GM19328 (cell line): ENCODE measurements around the gene SH3PXD2A.
"Not testable (repeated sequence)": the region's sequence is repeated elsewhere in the genome, so short reads cannot be mapped to it uniquely, and the experiment has no call there.

ENCODE experiments used
- ATAC-seq: cut with Tn5 transposase; IDR thresholded peaks from one replicate; pipeline ENCODE4 v1.9.1; 2021; ENCODE audit warnings: mild to moderate bottlenecking, moderate library complexity; ENCODE audit not compliant: unreplicated experiment

SH3PXD2A gene

DNA sequence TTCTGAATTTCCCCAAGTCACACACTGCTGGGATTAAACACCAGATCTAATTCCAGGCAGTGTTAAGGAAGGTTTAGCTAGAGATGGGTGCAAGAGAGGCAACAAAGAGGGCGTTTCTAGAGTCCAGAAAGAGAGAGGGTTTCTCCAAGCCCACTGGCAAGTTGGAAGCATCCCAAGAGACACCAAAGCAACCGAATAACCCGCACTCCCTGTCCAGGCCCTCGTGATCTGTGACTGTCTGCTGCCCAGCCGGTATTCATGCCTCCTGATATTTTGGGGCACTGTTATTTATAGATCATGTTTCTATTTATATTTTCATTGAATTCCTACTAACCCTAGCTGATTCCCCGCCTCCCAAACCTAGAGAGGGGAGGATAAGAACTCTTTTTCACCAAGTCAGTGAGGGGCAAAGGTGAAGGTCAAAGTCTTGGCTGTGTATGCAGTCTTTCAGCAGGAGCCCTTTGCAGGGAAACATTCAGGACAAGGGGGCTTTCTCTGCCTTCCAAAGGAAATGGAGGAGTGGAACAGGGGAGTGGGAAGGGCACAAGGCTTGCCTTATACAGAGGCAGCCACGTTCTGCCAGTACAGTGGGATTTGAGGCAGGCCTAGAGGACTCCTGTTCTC is 103.6 kb downstream of the SH3PXD2A start:
- no peak for ATAC-seq

DNA sequence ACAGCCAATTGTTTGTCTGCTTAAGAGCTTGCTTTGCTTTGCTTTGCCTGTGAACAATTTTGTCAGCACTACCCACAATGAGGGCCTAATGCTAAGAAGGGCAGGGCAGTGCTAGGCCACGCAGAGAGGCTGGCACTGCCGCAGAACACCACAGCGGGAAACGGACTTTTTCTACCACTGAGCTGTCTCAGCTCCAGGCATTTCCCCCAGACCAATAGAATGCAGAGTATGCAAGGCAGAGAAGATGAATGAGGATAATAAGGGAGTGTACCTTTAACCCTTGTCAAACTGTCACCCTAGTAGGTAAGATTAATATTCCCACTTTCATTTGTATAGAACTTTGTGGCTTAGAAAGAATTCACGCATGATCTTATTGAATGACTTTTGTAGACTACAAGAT is 104.5 kb downstream of the SH3PXD2A start:
- ATAC-seq, result no peak

DNA sequence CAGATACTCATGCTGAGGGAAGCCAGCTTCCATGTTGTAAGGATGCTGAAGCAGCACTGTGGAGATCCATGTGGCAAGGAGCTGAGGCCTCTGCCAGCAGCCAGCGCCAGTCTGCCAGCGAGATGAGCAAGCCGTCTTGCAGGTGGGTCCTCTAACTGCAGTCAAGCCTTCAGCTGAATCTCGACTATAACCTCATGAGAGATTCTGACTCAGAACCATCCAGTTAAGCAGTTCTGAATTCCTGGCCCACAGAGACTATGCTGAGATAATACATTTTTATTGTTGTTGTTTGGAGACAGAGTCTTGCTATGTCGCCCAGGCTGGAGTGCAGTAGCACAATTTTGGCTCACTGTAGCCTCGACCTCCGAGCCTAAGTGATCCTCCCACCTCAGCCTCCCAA is 105.6 kb downstream of the SH3PXD2A start:
- ATAC-seq, result no peak

DNA sequence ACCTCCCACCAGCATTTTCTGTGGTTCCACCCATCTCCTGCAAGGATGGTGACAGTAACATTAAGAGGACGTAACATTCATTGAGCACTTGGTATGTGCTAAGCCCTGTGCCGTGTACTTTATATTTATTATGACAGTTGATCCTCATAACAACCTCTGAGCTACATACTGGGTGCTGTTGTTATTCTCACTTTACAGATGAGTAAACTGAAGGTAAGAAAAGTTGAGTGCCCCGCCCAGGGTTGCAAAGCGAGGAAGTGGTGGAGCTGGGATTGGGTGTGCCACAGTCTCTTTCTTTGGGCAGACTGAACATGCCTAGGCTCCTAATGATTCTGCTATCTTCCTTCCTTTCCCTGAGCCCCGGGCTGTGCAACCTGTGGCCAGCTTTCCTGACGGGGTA is 107.4 kb downstream of the SH3PXD2A start:
- no peak for ATAC-seq

GRCh38 chr10:103747193-103747865 is 108.0 kb downstream of the SH3PXD2A start:
- ATAC-seq, result no peak

DNA sequence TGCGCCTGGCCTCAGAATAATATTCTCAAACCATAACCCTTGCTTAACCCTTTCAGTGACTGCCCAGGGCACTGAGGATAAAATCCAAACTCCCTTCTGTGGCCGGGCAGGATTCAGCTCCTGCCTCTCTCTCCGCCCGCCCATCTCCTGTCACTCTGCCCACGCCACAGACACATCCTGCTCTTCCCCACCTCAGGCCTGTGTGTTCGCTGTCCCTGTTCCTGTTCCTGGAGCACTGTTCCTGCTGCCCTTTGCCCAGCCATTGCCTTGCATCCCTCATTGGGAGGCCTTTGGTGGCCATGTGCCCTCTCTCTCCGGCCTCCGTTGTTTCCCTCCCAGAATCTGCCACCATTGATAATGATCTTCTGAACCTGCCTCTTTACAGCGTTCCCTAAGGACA is 108.8 kb downstream of the SH3PXD2A start:
- no peak for ATAC-seq

GRCh38 chr10:103745341-103746247 is 109.8 kb downstream of the SH3PXD2A start:
- ATAC-seq, result no peak

- no peak for ATAC-seq
These were observed 112.6 kb downstream of the SH3PXD2A start for GRCh38 chr10:103742824-103743223.

GRCh38 chr10:103740611-103741010 is 114.8 kb downstream of the SH3PXD2A start:
- ATAC-seq, result no peak

GRCh38 chr10:103739039-103739764 is 116.2 kb downstream of the SH3PXD2A start:
- ATAC-seq, result no peak

DNA sequence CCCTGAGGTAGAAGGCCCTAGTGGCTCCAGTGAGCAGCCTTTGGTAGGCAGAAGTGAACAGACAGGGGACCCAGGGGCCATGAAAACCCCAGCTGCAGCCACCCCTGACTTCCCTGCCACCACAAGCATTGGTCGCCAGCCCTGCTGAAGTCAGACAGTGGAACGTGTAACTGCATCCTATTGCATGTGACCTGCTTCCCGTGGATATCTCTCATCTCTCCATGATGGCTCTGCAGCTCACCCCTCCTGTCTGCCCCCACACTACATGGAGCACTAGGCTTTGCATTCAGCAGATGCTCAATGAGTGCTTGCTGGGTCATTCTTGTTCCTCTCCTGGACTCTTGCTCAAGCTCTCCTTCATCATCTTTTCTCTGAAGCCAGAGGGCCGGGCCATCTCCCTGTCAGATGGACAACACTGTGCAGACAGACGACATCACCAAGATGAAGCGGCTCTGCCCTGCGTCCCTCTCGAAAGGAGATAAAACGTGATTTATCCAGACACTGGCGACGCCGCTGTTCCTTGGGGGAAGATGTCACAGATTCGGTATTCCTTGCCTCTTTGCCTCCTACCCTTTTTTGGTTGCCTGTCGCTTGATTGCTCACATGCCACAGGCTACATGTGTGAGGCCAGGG is 117.5 kb downstream of the SH3PXD2A start:
- ATAC-seq, result no peak

- no peak for ATAC-seq
These were observed 118.6 kb downstream of the SH3PXD2A start for GRCh38 chr10:103736763-103737162.

GRCh38 chr10:103736044-103736443 is 119.3 kb downstream of the SH3PXD2A start:
- ATAC-seq, result no peak

GRCh38 chr10:103734731-103735130 is 120.6 kb downstream of the SH3PXD2A start:
- ATAC-seq, result no peak

- ATAC-seq, result no peak
These were observed 122.3 kb downstream of the SH3PXD2A start for GRCh38 chr10:103733045-103733419.

DNA sequence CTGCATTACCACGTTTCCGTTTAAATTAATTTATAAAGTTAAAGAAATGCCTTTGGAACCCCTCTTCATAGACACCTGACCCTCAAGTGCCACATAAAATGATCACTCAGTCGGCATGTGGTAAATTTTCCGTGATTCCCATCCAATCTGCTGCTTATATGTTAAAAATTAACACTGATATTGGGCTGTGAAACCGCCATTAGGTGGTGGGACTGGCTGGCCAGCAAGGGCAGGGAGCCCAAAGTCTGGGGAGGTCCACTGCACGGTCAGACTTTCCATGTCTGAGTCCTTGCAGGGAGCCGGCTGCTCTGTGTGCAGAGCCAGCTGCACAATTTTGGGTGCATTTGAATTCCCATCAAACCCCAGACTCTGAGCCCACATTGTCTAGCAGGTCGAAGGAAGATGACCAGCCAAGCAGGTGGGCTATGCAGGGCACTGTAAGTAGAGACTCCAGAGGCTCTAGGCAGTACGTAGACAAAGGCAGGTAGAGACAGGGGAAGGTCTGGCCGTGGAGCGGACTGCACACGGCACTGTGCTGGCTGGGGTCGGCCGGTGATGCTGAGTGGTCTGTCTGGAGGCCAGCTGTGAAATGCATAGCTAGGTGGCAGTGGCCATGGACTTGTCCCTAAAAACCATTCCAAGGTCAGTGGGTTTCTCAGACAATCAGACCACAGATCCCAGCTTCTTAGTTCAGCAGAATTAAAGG is 122.9 kb downstream of the SH3PXD2A start:
- ATAC-seq, result no peak

DNA sequence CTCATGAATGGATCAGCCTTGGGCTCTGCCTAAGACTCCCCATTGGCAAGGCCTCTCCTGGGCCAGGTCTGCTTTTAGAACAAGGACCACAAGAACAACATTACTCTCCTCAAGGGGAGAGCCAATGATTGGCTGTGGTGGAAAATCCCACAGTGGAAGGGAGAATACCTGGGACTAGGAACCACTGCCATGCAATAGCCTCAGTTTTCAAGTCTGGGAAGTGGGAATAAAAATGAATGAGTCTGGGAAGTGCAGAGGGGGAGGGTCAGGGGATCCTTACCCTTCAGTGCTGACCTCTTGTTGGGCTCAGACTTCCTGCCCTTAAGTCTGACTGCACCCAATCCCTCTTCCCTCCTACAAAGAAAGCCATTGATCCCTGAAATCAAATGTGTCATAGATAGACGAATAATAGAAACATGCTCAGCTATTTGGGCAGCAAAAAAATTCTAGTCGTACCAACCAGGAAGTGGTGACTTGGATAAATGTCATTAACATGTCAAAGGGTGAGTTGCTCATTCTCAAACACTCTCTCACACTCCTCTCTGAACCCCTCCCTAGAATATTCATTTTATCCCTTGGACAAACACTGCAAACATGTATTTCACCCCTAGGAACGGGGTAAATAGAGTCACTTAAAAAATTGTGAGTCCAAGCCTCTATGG is 123.6 kb downstream of the SH3PXD2A start:
- ATAC-seq, result no peak

- not testable (repeated sequence) for ATAC-seq
These were observed 124.3 kb downstream of the SH3PXD2A start for GRCh38 chr10:103731026-103731425.

DNA sequence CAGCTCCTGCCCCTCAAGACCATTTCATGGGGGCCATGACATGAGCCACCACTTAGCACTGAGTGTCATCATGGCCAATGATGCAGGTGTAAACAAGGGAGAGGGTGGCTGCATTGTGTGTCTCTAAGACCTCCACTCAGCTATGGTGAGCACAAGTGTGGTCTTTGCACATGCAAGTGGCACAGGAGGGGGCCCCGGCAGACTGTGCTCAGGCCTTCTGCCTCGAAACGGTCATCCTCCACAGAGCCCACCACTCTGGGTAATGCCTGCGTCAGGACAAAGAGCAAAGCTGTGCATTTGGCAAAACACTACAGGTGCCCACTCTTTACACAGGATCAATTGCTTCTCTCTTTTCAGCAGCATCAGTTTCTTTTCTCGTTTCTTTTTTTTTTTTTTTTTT is 125.5 kb downstream of the SH3PXD2A start:
- ATAC-seq, result no peak
